Transverse colon (tissue), 4 donors: Measurements from ENCODE around the gene ADCY5. TPM values are rescaled to one million over a fixed set of nuclear protein-coding genes. Genes with fewer than 3 reads are reported as not detected.

Experiments
- DNase-seq: peaks from one replicate; pipeline ENCODE4 v3.0.0-alpha.2; 2019
- H3K27ac ChIP-seq, 4 donors: fragments of 200-600 bp; sonication (generic); 2 replicates each; pipeline ENCODE4 v1.5.1; 2016 to 2018; ENCODE audit warnings: inconsistent platforms in 4 of 4
- H3K27me3 ChIP-seq: fragments of 200-600 bp; sonication (generic); 2 replicates; pipeline ENCODE4 v1.5.1; 2017; ENCODE audit warnings: inconsistent platforms
- H3K36me3 ChIP-seq, 4 donors: fragments of 200-600 bp; sonication (generic); 2 replicates each; pipeline ENCODE4 v1.5.1; 2017 to 2019; ENCODE audit warnings: inconsistent platforms in 4 of 4
- H3K4me1 ChIP-seq, 4 donors: fragments of 200-600 bp; sonication (generic); 2 replicates each; pipeline ENCODE4 v1.5.1; 2017 to 2020; ENCODE audit warnings: inconsistent platforms in 4 of 4
- H3K4me3 ChIP-seq, 4 donors: fragments of 200-600 bp; sonication (generic); 1 replicate in 1 of 4; 2 replicates in 3 of 4; pipeline versions ENCODE4 v1.5.1 to v1.6.1; 2017 to 2019; ENCODE audit warnings: inconsistent platforms in 4 of 4
- H3K9me3 ChIP-seq, 2 donors: fragments of 200-600 bp; sonication (generic); 2 replicates each; pipeline ENCODE4 v1.5.1; 2017 to 2019; ENCODE audit warnings: inconsistent platforms in 2 of 2
- CTCF ChIP-seq, 5 experiments: fragments of 200-600 bp in 3 of 5; fragments of 450-650 bp in 2 of 5; sonication (generic) in 3 of 5; IDR thresholded peaks; 1 replicate in 2 of 5; 2 replicates in 3 of 5; pipeline ENCODE4 v1.5.1; 2016 to 2017; ENCODE audit warnings: antibody characterized with exemption in 5 of 5, inconsistent platforms in 3 of 5, mild to moderate bottlenecking in 2 of 5, moderate library complexity in 1 of 5
- EP300 ChIP-seq: sonication (generic); formaldehyde crosslinking; IDR thresholded peaks from one replicate; pipeline ENCODE4 v1.6.1; 2017; ENCODE audit warnings: antibody characterized with exemption, low read depth
- POLR2A ChIP-seq: fragments of 450-650 bp; IDR thresholded peaks from one replicate; pipeline ENCODE4 v1.6.1; 2016; ENCODE audit warnings: antibody characterized with exemption, mild to moderate bottlenecking, moderate library complexity
- POLR2AphosphoS5 ChIP-seq, 3 donors: sonication (generic); formaldehyde crosslinking; IDR thresholded peaks; one replicate each; pipeline ENCODE4 v1.6.1; 2016; ENCODE audit warnings: antibody characterized with exemption in 3 of 3
- WGBS, 2 donors: methylation state at CpG; one replicate each; pipeline ENCODE4 v1.1.5; 2018; ENCODE audit warnings: low coverage in 1 of 2; 5-methylcytosine and 5-hydroxymethylcytosine counted together
- in situ Hi-C, 4 donors: fragments of 200-750 bp; cut with MboI; loops; one replicate each; pipeline versions ENCODE4 v1.15.0 to v1.15.1; 2017; ENCODE audit warnings: low sequenced_read_pairs in 3 of 4, low pct_ligation_motif_present in 1 of 4, low pct_unique_long_range_greater_than_20kb in 1 of 4
- intact Hi-C: fragments of 100-400 bp; cut with DNase I; formaldehyde crosslinking; loops from one replicate; pipeline ENCODE4 v1.15.1; 2023; ENCODE audit warnings: low total_unique reads
- total RNA-seq, 4 donors: library from RNA; depleted of rRNA; stranded (reverse); fragments of >200 nt; gene quantifications; one replicate each; pipeline ENCODE4 v1.1.0, GENCODE V29; 2016

ADCY5 gene
- total RNA-seq, 4 donors from 2014 or later: 13.9 to 42.0 (median 28.6) TPM

DNA sequence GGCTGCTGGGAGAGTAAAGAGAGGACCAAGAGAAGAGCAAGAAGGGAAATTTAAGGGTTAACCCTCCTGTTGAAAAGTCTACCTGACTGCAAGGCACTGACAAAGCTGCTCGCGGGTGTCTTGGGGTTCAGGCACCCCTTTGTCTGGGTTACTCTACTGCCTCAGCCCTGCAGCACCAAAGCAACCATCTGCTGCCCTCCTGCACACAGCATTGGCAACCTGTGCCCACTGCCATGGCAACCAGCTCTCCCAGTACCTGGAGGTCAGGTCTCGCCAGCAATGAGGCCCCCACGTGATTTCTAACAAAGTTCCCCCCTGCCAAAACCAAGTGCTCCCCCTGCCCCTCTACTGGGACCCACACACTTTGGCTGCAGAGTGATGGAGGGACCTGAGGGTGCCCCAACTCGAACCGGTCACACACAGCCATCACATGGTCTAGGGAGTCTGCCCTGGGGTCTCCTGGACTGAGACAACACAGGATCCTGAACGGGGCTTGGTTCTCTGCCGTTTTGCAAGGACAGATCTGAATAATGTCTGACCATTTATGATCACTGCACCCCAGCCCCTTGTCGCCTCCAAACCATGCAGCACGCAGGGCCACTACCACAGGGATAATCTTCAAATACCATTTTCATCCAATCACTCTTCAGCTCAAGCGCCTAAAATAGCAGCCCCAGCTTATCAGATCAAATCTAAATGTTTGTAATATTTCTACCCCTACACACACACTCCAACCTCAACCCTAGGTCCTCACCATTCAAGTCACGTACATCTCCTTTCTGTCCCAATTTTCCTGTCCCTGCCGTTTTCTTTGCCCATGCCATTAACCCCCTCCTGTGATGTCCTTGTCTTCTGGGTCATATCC, 50.7 kb downstream of the ADCY5 start:
- peak overlapping the region; percentile 48 to 88 (median 81) for H3K27ac ChIP-seq
- 69 to 74% methylated on average over 5 to 13 of the region's 13 CpGs for WGBS, 2 donors
- H3K36me3 ChIP-seq: no peaks in the 10 kb centered on the region
- peaks cover 6 to 19% (median 11%) of the 10 kb centered on the region in 4 donors for H3K4me1 ChIP-seq
- DNase-seq: no peak
- no peaks in the 10 kb centered on the region for H3K27me3 ChIP-seq
- intact Hi-C loops (no loop called here), in situ Hi-C loops (no loop called here)
- H3K9me3 ChIP-seq: no peaks in the 10 kb centered on the region
- H3K4me3 ChIP-seq: no peak overlapping the region
- no peak for TF ChIP-seq POLR2A
- TF ChIP-seq POLR2AphosphoS5 (IDR thresholded peaks at IDR 0.05): no peak
- TF ChIP-seq CTCF (IDR thresholded peaks at IDR 0.05): no peak

GRCh38 chr3:123397050-123397590, 51.8 kb downstream of the ADCY5 start:
- H3K36me3 ChIP-seq: no peaks in the 10 kb centered on the region
- peaks cover 6 to 22% (median 11%) of the 10 kb centered on the region in 4 donors for H3K4me1 ChIP-seq
- intact Hi-C loops: no loop called here
- peak overlapping the region; percentile 48 to 88 (median 81) for H3K27ac ChIP-seq
- TF ChIP-seq POLR2A (no peak), EP300 (no peak), CTCF (IDR thresholded peaks at IDR 0.05) (no peak), POLR2AphosphoS5 (IDR thresholded peaks at IDR 0.05) (no peak)
- H3K9me3 ChIP-seq: no peaks in the 10 kb centered on the region
- in situ Hi-C loops: no loop called here
- no peak for DNase-seq
- 80% methylated on average over 5 of the region's 5 CpGs; no CpG with 5 or more reads in 1 of the 2 donors for WGBS, 2 donors
- H3K4me3 ChIP-seq: no peak overlapping the region
- H3K27me3 ChIP-seq: no peaks in the 10 kb centered on the region

DNA sequence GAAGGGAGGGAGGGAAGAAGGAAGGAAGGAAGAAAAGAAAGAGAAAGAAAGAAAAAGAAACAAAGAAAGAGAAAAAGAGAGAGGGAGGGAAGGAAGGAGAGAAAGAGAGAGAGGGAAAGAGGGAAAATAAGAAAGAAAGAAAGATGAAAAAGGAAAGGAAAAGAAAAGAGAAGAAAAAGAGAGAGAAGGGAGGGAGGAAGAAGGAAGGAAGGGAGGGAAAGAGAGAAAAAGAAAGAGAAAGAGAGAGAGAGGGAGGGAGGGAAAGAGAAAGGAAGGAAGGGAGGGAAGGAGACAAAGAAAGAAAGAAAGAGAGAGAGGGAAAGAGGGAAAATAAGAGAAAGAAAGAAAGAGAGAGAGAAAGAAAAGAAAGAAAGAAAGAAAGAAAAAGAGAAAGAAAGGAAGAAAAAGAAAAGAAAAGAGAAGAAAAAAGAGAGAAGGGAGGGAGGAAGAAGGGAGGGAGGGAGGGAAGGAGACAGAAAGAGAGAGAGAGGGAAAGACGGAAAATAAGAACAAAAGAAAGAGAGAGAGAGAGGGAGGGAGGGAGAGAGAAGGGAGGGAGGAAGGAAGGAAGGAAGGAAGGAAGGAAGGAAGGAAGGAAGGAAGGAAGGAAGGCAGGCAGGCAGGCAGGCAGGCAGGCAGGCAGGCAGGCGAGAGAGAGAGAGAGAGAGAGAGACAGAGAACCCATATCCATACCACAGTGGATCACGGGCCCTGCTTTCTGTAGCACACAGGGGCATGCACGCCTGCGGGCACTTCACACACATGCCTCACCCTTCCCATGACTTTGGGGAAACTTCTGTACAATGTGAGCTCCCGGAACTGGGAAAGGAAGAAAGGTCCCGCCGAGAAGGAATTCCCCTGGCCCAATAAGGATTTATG, 52.5 kb downstream of the ADCY5 start:
- no peak for TF ChIP-seq CTCF (IDR thresholded peaks at IDR 0.05)
- TF ChIP-seq EP300: no peak
- TF ChIP-seq POLR2AphosphoS5 (IDR thresholded peaks at IDR 0.05): no peak
- no peak for TF ChIP-seq POLR2A
- no peak for DNase-seq
- Histone ChIP-seq H3K27me3 (no peaks in the 10 kb centered on the region), H3K36me3 (no peaks in the 10 kb centered on the region), H3K4me1 (peaks cover 7 to 22% (median 15%) of the 10 kb centered on the region in 4 donors), H3K9me3 (no peaks in the 10 kb centered on the region), H3K27ac (peak overlapping the region; percentile 48 to 88 (median 81)), H3K4me3 (no peak overlapping the region)
- WGBS, 2 donors: 68% methylated on average over 7 to 8 of the region's 8 CpGs
- intact Hi-C loops (no loop called here), in situ Hi-C loops (no loop called here)

- no peak for DNase-seq
- H3K9me3 ChIP-seq: no peaks in the 10 kb centered on the region
- H3K4me1 ChIP-seq: peaks cover 7 to 26% (median 14%) of the 10 kb centered on the region in 4 donors
- no peak overlapping the region for H3K4me3 ChIP-seq
- 87 to 100% methylated on average over 1 to 5 of the region's 5 CpGs for WGBS, 2 donors
- H3K27me3 ChIP-seq: no peaks in the 10 kb centered on the region
- in situ Hi-C loops: no loop called here
- H3K27ac ChIP-seq: peak overlapping the region; percentile 28 to 88 (median 68)
- intact Hi-C loops: no loop called here
- no peaks in the 10 kb centered on the region for H3K36me3 ChIP-seq
- TF ChIP-seq CTCF (IDR thresholded peaks at IDR 0.05) (no peak), POLR2AphosphoS5 (IDR thresholded peaks at IDR 0.05) (no peak), POLR2A (no peak), EP300 (no peak)
Observed at GRCh38 chr3:123395235-123395634, 53.7 kb downstream of the ADCY5 start.
